ENCODE measurements around the gene C13orf46.

DNA sequence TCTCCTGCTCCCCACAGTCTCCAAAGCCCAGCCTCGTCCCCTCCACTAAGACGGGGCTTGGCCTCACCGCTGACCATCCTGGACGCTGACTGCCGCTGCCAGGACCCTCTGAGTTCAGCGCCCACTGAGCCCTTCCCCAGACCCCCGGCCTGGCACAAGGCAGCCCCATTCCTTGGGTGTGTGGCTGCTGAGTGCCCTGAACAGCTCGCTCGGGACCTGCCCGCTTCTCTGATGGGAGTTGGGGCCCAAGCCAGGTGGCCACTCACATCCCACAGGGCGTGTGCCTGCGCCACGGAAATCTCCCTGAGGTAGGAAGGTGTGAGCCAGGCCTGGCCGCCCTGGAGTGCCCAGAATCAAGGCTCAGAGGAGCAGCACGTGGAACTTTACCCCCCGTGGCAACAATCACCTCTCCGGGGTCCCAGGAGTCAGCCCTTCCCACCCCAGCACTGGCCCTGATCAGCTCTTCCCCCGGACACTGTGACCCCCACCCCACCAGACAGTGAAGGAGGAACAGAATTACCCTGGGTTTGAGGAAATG, 20.8 kb downstream of the C13orf46 start:
- TF ChIP-seq EZH2 (IDR thresholded peaks at IDR 0.05; ENCODE audit: insufficient read depth, poor library complexity, severe bottlenecking) (no peak), EZH2phosphoT487 (IDR thresholded peaks at IDR 0.05; ENCODE audit: insufficient read depth, low read depth) (no peak)
